ENCODE results near the gene MAN1A1. TPM values are rescaled to one million over a fixed set of nuclear protein-coding genes. Genes with fewer than 3 reads are reported as not detected.
A peak's percentile ranks its signal among the peaks of the same experiment; 100 is the strongest.

MAN1A1 gene
- total RNA-seq, 6 experiments from 2014 or later: 109 to 191 (median 139) TPM

DNA sequence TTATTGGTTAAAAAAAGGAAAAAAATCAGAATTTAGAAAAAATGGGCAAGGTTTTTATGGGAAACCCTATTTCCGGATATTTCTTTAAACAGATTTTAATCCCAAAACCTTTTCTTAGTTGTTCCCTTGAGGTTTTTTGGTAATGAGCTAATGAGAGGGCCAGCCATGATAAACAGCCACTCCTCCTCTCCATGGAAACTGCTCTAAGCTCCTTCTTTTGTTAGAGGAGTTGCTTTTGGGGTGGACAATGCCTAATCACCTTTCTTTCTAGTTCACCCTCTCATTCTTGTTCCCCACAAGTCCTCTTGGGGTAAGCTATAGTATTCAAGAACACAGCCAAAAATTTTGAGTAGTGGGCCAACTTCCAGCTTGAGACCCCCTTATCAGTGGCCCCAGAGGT is 166.1 kb downstream of the MAN1A1 start:
- ATAC-seq (no peak), DNase-seq (no peak)
- TF ChIP-seq, protein P1, sequence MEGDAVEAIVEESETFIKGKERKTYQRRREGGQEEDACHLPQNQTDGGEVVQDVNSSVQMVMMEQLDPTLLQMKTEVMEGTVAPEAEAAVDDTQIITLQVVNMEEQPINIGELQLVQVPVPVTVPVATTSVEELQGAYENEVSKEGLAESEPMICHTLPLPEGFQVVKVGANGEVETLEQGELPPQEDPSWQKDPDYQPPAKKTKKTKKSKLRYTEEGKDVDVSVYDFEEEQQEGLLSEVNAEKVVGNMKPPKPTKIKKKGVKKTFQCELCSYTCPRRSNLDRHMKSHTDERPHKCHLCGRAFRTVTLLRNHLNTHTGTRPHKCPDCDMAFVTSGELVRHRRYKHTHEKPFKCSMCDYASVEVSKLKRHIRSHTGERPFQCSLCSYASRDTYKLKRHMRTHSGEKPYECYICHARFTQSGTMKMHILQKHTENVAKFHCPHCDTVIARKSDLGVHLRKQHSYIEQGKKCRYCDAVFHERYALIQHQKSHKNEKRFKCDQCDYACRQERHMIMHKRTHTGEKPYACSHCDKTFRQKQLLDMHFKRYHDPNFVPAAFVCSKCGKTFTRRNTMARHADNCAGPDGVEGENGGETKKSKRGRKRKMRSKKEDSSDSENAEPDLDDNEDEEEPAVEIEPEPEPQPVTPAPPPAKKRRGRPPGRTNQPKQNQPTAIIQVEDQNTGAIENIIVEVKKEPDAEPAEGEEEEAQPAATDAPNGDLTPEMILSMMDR (IDR thresholded peaks at IDR 0.05): no peak
- no peak for TF ChIP-seq POLR2A (IDR thresholded peaks at IDR 0.05)
- Histone ChIP-seq H3K36me3 (peaks cover 5 to 51% (median 27%) of the 10 kb centered on the region in 4 donors), H3K9me3 (no peaks in the 10 kb centered on the region), H3K27ac (no peak overlapping the region), H3K4me3 (no peak overlapping the region), H3K4me1 (no peaks in the 10 kb centered on the region), H3K27me3 (no peaks in the 10 kb centered on the region)
- 91% methylated on average over 1 of the region's 1 CpG for WGBS (ENCODE audit: insufficient coverage, low coverage, low lambda C conversion rate, missing lambda C conversion rate)
- intact Hi-C loops (cut with DNase I): no loop called here

DNA sequence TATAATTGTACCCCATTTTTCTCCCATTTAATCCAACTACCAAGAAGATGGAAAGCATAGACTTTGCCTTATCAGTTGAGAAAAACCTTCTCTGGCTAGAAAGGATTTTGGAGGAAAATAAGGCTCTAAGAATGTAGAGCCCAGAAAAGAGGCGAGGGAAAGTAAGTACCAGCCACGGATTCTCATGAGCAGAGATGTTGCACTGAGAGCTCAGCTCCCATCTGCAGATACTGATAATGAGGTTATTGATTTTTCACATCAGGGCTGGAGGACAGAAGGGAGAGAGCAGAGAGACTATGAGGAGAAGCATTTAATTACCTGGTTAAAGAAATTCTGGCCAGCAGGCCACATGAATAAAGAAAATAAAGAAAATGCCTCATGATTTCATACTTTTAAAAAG is 166.7 kb downstream of the MAN1A1 start:
- intact Hi-C loops (cut with DNase I): no loop called here
- H3K4me3 ChIP-seq: no peak overlapping the region
- no peak overlapping the region for H3K27ac ChIP-seq
- ATAC-seq: no peak
- no peak for DNase-seq
- H3K4me1 ChIP-seq: no peaks in the 10 kb centered on the region
- no peaks in the 10 kb centered on the region for H3K9me3 ChIP-seq
- TF ChIP-seq, protein P1 (IDR thresholded peaks at IDR 0.05): no peak
- no peak for TF ChIP-seq POLR2A (IDR thresholded peaks at IDR 0.05)
- WGBS (ENCODE audit: insufficient coverage, low coverage, low lambda C conversion rate, missing lambda C conversion rate): 94% methylated on average over 2 of the region's 2 CpGs
- H3K27me3 ChIP-seq: no peaks in the 10 kb centered on the region
- peaks cover 4 to 46% (median 24%) of the 10 kb centered on the region in 4 donors for H3K36me3 ChIP-seq

DNA sequence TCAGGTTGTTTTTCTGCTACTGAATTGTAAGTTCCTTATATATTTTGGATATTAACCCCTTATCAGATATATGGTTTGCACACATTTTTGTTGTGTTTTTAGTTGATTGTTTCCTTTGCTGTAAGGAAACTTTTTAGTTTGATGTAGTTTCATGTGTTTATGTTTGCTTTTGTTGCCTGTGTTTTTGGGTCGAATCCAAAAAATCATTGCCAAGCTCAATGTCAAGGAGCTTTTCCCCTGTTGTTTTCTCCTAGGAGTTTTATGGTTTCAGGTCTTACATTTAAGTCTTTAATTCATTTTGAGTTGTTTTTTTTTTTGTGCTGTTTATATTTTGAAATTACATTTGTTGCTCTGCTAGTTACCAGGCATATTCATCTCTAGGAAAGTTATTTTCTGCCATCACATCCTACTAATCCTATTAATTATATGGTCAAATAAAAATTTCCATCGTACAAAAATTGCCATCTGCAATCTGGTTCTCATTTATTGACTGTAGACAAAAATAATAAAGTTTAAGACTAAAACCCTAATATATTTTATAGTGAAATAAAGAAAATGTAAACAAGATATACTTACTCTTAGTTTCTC is 167.3 kb downstream of the MAN1A1 start:
- Histone ChIP-seq H3K27me3 (no peaks in the 10 kb centered on the region), H3K4me1 (no peaks in the 10 kb centered on the region), H3K36me3 (peaks cover 3 to 44% (median 21%) of the 10 kb centered on the region in 4 donors), H3K27ac (no peak overlapping the region), H3K9me3 (no peaks in the 10 kb centered on the region), H3K4me3 (no peak overlapping the region)
- 88% methylated on average over 2 of the region's 2 CpGs for WGBS (ENCODE audit: insufficient coverage, low coverage, low lambda C conversion rate, missing lambda C conversion rate)
- intact Hi-C loops (cut with DNase I): no loop called here
- ATAC-seq (no peak), DNase-seq (no peak)
- TF ChIP-seq, protein P1 (IDR thresholded peaks at IDR 0.05): no peak
- TF ChIP-seq POLR2A (IDR thresholded peaks at IDR 0.05): no peak

DNA sequence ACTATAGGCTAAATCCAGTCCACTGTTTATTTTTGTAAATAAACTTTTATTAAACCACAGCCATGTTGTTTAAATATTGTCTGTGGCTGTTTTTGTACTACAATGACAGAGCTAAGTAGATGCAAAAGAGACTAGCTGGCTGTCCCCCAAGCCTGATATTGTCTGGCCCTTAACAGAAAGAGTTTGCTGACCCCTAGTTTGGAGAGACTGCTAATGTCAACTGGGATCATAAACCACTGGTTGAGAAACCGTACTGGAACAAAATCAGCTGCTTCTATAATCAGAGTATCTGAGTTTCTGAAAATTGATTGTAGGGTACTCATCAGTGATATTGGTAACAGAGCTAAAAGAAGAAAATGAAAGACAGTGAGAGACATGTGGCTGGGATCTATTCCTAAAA is 168.5 kb downstream of the MAN1A1 start:
- H3K9me3 ChIP-seq: no peaks in the 10 kb centered on the region
- DNase-seq (no peak), ATAC-seq (peak in 2 of 4 donors; percentile 22 to 59)
- H3K4me1 ChIP-seq: no peaks in the 10 kb centered on the region
- 80% methylated on average over 1 of the region's 1 CpG for WGBS (ENCODE audit: insufficient coverage, low coverage, low lambda C conversion rate, missing lambda C conversion rate)
- H3K4me3 ChIP-seq: no peak overlapping the region
- H3K27ac ChIP-seq: no peak overlapping the region
- intact Hi-C loops (cut with DNase I): no loop called here
- H3K36me3 ChIP-seq: peaks cover 1 to 39% (median 19%) of the 10 kb centered on the region in 4 donors
- no peak for TF ChIP-seq POLR2A (IDR thresholded peaks at IDR 0.05)
- TF ChIP-seq, protein P1 (IDR thresholded peaks at IDR 0.05): no peak
- H3K27me3 ChIP-seq: no peaks in the 10 kb centered on the region

All from right lobe of liver (tissue), 6 donors.